ENCODE results near the gene RBCK1.

DNA sequence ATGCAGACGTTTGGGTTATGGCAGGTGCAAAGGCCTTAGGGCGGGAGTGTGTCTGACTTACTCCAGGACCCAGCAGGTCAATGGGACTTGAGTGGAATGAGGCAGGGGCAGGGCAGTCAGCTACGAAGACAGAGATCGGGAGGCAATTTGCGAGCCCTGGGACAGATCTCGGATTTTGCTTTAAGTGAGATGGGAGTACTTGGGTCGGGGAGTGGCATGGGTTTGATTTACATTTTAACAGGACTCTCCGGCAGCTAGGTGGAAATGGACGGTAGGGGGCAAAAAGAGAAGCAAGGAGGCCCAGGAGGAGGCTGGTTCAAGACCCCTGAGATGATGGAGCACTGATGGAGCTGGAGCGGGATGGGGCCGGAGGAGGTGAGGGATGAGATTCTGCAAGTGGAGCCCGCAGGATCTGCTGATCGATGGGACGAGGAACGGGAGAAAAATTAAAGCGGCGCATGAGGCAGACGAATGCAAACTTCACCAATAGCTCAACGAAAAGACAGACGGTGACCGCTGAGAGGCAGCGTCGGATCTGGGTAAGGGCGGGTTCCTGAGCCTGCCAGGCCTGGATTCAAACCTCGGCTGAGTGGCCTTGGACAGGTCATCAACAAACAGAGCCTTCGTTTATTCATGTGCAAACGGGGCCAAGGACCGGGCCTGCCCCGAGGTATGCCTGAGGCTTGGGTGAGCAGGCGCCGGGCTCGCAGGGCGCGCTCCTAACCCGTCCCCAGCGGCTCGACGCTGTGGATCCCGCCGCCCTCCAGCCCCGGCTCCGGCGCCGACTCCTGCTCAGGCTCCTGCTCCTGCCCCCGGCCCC lies 756 bp upstream of the RBCK1 start:
- TF ChIP-seq ZNF565 (CRISPR knock-in tag; conservative IDR thresholded peaks at IDR 0.05; ENCODE audit: low read depth) (no peak), ZFP3 (CRISPR knock-in tag; IDR thresholded peaks at IDR 0.05) (no peak), OSR1 (CRISPR knock-in tag; IDR thresholded peaks at IDR 0.05) (no peak), ISL1 (CRISPR knock-in tag; IDR thresholded peaks at IDR 0.05) (no peak)
- TF ChIP-seq, protein P1, sequence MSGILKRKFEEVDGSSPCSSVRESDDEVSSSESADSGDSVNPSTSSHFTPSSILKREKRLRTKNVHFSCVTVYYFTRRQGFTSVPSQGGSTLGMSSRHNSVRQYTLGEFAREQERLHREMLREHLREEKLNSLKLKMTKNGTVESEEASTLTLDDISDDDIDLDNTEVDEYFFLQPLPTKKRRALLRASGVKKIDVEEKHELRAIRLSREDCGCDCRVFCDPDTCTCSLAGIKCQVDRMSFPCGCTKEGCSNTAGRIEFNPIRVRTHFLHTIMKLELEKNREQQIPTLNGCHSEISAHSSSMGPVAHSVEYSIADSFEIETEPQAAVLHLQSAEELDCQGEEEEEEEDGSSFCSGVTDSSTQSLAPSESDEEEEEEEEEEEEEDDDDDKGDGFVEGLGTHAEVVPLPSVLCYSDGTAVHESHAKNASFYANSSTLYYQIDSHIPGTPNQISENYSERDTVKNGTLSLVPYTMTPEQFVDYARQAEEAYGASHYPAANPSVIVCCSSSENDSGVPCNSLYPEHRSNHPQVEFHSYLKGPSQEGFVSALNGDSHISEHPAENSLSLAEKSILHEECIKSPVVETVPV (CRISPR knock-in tag; IDR thresholded peaks at IDR 0.05): no peak

Data from SK-N-SH treated with all-trans-retinoic acid at 6 μM for 48 hours (cell line).